HepG2 (cell line): ENCODE measurements around the gene CDK5RAP2. TPM values are rescaled to one million over a fixed set of nuclear protein-coding genes. Genes with fewer than 3 reads are reported as not detected.

Source experiments
- ATM ChIP-seq: fragments of 450-650 bp; IDR thresholded peaks from 2 replicates; pipeline ENCODE4 v1.7.1; 2017; ENCODE audit warnings: mild to moderate bottlenecking, borderline replicate concordance
- HOXA3 ChIP-seq: sonication (generic); formaldehyde crosslinking; IDR thresholded peaks from 2 replicates; pipeline ENCODE4 v1.5.0; 2020; ENCODE audit warnings: missing genetic modification reagents
- KLF12 ChIP-seq: sonication (generic); formaldehyde crosslinking; IDR thresholded peaks from 2 replicates; pipeline ENCODE4 v1.4.0; 2020; ENCODE audit warnings: missing genetic modification reagents, borderline replicate concordance
- MYC ChIP-seq: sonication (generic); formaldehyde crosslinking; IDR thresholded peaks from 2 replicates; pipeline ENCODE4 v1.9.0; 2021; ENCODE audit warnings: missing genetic modification reagents, borderline replicate concordance
- PITX1 ChIP-seq: sonication (generic); formaldehyde crosslinking; IDR thresholded peaks from 2 replicates; pipeline ENCODE4 v1.5.1; 2020; ENCODE audit warnings: mild to moderate bottlenecking, missing genetic modification reagents
- ZNF430 ChIP-seq: sonication (generic); formaldehyde crosslinking; IDR thresholded peaks from 2 replicates; pipeline ENCODE4 v1.9.0; 2021; ENCODE audit warnings: mild to moderate bottlenecking, missing genetic modification reagents
- ZNF501 ChIP-seq: sonication (generic); formaldehyde crosslinking; IDR thresholded peaks from 2 replicates; pipeline ENCODE4 v1.5.1; 2020; ENCODE audit warnings: mild to moderate bottlenecking, moderate library complexity, missing genetic modification reagents
- ZNF781 ChIP-seq: sonication (generic); formaldehyde crosslinking; IDR thresholded peaks from 2 replicates; pipeline ENCODE4 v1.5.1; 2020; ENCODE audit warnings: borderline replicate concordance, mild to moderate bottlenecking, missing genetic modification reagents; ENCODE audit errors: not compliant biosample characterization
- ZNF850 ChIP-seq: sonication (generic); formaldehyde crosslinking; conservative IDR thresholded peaks from 2 replicates; pipeline ENCODE4 v1.9.0; 2021; ENCODE audit warnings: mild to moderate bottlenecking, missing genetic modification reagents
- polyA plus RNA-seq, 8 experiments: library from polyadenylated mRNA; depleted of rRNA in 3 of 8; stranded (reverse) in 7 of 8; unstranded in 1 of 8; fragments of >200 nt; fragmentation: Illumina TruSeq in 4 of 8; extraction: Trizol in 4 of 8; gene quantifications; 2 replicates each; pipeline versions ENCODE4 v1.2.1 to v1.2.3, GENCODE V29; 2011 to 2016; ENCODE audit warnings: low read depth in 4 of 8, missing spikeins in 1 of 8, mixed read lengths in 1 of 8; ENCODE audit not compliant: insufficient read depth in 1 of 8
- total RNA-seq, 5 experiments: library from RNA; depleted of rRNA; stranded (reverse); fragments of >200 nt; fragmentation: Illumina TruSeq; extraction: Trizol; gene quantifications; 2 replicates each; pipeline ENCODE4 v1.2.3, GENCODE V29; 2016; ENCODE audit warnings: low read depth in 1 of 5
- TF ChIP-seq, protein P1 (sequence below): sonication (generic); formaldehyde crosslinking; IDR thresholded peaks from 2 replicates; pipeline ENCODE4 v1.4.0; 2020; ENCODE audit warnings: mild to moderate bottlenecking, missing genetic modification reagents
- TF ChIP-seq, protein P2 (sequence below): sonication (generic); formaldehyde crosslinking; IDR thresholded peaks from 2 replicates; pipeline ENCODE4 v1.4.0; 2020; ENCODE audit warnings: missing genetic modification reagents
- TF ChIP-seq, protein P3 (sequence below): sonication (generic); formaldehyde crosslinking; IDR thresholded peaks from 2 replicates; pipeline ENCODE4 v1.5.0; 2020; ENCODE audit warnings: mild to moderate bottlenecking, missing genetic modification reagents, borderline replicate concordance

The CDK5RAP2 gene
- total and polyA plus RNA-seq, 2 of the 13 experiments (the other 11 are each of a cell fraction or from before 2014, with no cell fraction given): 31.8 to 42.2 TPM

DNA sequence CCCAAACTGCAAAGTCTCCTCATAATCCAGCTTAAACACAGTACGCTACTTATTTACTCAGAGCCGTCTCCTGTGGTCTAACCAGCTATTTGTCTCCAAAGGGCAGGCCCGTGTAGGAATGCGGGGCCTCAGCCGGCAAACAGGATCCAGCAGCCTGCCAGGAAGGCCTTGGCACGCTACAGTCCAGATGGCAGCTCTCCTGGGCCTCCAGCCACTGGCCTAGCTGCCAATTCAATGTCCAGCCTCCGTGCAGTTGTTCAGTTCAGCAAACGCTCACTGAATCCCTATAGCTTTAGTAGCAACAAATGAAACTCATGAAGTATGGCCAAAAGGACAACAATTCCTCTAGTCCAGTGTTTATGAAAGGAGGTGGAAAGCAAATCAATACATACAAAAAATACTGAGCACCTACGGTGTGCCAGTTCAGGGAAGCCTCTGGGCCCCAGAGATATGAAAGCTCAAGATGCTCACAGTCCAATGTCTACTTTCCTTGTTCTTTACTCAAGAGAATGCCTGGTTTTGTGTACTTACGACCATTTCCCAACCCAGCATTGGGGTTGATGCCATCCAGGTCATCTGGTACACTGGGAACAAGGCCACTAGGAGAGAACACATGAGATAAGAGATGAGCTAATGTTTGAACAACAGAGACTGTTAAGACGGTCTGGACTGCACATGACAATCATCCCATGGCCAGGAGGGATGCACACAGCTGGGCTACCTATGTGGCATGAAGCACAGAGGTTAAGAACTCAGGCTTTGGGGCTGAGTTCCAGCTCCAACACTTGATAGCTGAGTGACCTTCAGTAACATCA lies 8.3 kb downstream of the CDK5RAP2 start (continued):
- TF ChIP-seq, protein P1, sequence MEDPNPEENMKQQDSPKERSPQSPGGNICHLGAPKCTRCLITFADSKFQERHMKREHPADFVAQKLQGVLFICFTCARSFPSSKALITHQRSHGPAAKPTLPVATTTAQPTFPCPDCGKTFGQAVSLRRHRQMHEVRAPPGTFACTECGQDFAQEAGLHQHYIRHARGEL (CRISPR knock-in tag): no peak
- TF ChIP-seq ZNF781 (CRISPR knock-in tag): peak; percentile 83
- peak; percentile 91; the same call in 1 of the 2 replicates for TF ChIP-seq ZNF501 (CRISPR knock-in tag)
- peak; percentile 82 for TF ChIP-seq HOXA3 (CRISPR knock-in tag)
- TF ChIP-seq, protein P2, sequence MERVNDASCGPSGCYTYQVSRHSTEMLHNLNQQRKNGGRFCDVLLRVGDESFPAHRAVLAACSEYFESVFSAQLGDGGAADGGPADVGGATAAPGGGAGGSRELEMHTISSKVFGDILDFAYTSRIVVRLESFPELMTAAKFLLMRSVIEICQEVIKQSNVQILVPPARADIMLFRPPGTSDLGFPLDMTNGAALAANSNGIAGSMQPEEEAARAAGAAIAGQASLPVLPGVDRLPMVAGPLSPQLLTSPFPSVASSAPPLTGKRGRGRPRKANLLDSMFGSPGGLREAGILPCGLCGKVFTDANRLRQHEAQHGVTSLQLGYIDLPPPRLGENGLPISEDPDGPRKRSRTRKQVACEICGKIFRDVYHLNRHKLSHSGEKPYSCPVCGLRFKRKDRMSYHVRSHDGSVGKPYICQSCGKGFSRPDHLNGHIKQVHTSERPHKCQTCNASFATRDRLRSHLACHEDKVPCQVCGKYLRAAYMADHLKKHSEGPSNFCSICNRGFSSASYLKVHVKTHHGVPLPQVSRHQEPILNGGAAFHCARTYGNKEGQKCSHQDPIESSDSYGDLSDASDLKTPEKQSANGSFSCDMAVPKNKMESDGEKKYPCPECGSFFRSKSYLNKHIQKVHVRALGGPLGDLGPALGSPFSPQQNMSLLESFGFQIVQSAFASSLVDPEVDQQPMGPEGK (CRISPR knock-in tag): peak; percentile 59
- peak; percentile 70; the same call in 1 of the 2 replicates for TF ChIP-seq ZNF430 (CRISPR knock-in tag)
- TF ChIP-seq, protein P3, sequence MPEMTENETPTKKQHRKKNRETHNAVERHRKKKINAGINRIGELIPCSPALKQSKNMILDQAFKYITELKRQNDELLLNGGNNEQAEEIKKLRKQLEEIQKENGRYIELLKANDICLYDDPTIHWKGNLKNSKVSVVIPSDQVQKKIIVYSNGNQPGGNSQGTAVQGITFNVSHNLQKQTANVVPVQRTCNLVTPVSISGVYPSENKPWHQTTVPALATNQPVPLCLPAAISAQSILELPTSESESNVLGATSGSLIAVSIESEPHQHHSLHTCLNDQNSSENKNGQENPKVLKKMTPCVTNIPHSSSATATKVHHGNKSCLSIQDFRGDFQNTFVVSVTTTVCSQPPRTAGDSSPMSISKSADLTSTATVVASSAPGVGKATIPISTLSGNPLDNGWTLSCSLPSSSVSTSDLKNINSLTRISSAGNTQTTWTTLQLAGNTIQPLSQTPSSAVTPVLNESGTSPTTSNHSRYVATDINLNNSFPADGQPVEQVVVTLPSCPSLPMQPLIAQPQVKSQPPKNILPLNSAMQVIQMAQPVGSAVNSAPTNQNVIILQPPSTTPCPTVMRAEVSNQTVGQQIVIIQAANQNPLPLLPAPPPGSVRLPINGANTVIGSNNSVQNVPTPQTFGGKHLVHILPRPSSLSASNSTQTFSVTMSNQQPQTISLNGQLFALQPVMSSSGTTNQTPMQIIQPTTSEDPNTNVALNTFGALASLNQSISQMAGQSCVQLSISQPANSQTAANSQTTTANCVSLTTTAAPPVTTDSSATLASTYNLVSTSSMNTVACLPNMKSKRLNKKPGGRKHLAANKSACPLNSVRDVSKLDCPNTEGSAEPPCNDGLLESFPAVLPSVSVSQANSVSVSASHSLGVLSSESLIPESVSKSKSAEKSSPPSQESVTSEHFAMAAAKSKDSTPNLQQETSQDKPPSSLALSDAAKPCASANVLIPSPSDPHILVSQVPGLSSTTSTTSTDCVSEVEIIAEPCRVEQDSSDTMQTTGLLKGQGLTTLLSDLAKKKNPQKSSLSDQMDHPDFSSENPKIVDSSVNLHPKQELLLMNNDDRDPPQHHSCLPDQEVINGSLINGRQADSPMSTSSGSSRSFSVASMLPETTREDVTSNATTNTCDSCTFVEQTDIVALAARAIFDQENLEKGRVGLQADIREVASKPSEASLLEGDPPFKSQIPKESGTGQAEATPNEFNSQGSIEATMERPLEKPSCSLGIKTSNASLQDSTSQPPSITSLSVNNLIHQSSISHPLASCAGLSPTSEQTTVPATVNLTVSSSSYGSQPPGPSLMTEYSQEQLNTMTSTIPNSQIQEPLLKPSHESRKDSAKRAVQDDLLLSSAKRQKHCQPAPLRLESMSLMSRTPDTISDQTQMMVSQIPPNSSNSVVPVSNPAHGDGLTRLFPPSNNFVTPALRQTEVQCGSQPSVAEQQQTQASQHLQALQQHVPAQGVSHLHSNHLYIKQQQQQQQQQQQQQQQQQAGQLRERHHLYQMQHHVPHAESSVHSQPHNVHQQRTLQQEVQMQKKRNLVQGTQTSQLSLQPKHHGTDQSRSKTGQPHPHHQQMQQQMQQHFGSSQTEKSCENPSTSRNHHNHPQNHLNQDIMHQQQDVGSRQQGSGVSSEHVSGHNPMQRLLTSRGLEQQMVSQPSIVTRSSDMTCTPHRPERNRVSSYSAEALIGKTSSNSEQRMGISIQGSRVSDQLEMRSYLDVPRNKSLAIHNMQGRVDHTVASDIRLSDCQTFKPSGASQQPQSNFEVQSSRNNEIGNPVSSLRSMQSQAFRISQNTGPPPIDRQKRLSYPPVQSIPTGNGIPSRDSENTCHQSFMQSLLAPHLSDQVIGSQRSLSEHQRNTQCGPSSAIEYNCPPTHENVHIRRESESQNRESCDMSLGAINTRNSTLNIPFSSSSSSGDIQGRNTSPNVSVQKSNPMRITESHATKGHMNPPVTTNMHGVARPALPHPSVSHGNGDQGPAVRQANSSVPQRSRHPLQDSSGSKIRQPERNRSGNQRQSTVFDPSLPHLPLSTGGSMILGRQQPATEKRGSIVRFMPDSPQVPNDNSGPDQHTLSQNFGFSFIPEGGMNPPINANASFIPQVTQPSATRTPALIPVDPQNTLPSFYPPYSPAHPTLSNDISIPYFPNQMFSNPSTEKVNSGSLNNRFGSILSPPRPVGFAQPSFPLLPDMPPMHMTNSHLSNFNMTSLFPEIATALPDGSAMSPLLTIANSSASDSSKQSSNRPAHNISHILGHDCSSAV: no peak
- no peak for TF ChIP-seq ATM
- no peak for TF ChIP-seq ZNF850 (CRISPR knock-in tag)
- peak; percentile 31; the same call in 1 of the 2 replicates for TF ChIP-seq KLF12 (CRISPR knock-in tag)
- TF ChIP-seq MYC: peak; percentile 44; the same call in 1 of the 2 replicates
- TF ChIP-seq PITX1: peak; percentile 96
